ENCODE measurements around the gene PDCD1.

Gene PDCD1

GRCh38 chr2:241865416-241865956 is 6.8 kb upstream of the PDCD1 start:
- no peak for DNase-seq (ENCODE audit: extremely low spot score)
- ChIA-PET CTCF (interaction anchor here (3.9 kb wide), 1 partner anchor 13 kb away, joined by 41 read pairs; no protein-coding TSS in a partner anchor), POLR2A (no interaction called here)
- no peak for TF ChIP-seq CTCF (IDR thresholded peaks at IDR 0.05; ENCODE audit: control extremely low read depth, extremely low read depth, low read depth, missing control alignments)

GRCh38 chr2:241864850-241865213 is 6.1 kb upstream of the PDCD1 start:
- DNase-seq (ENCODE audit: extremely low spot score) = no peak
- ChIA-PET POLR2A (no interaction called here), CTCF (no interaction called here)
- no peak for TF ChIP-seq CTCF (IDR thresholded peaks at IDR 0.05; ENCODE audit: control extremely low read depth, extremely low read depth, low read depth, missing control alignments)

- no peak for TF ChIP-seq CTCF (IDR thresholded peaks at IDR 0.05; ENCODE audit: control extremely low read depth, extremely low read depth, low read depth, missing control alignments)
- no peak for DNase-seq (ENCODE audit: extremely low spot score)
- POLR2A ChIA-PET = no interaction called here
- CTCF ChIA-PET = no interaction called here
Observed at GRCh38 chr2:241864168-241864849, 5.6 kb upstream of the PDCD1 start.

- ChIA-PET POLR2A (no interaction called here), CTCF (no interaction called here)
- peak; percentile 62 for DNase-seq (ENCODE audit: extremely low spot score)
- no peak for TF ChIP-seq CTCF (IDR thresholded peaks at IDR 0.05; ENCODE audit: control extremely low read depth, extremely low read depth, low read depth, missing control alignments)
Observed at GRCh38 chr2:241863536-241863954, 4.9 kb upstream of the PDCD1 start.

GRCh38 chr2:241862775-241863535 is 4.3 kb upstream of the PDCD1 start:
- no peak for TF ChIP-seq CTCF (IDR thresholded peaks at IDR 0.05; ENCODE audit: control extremely low read depth, extremely low read depth, low read depth, missing control alignments)
- no peak for DNase-seq (ENCODE audit: extremely low spot score)
- ChIA-PET CTCF (no interaction called here), POLR2A (no interaction called here)

- POLR2A ChIA-PET = no interaction called here
- TF ChIP-seq CTCF (IDR thresholded peaks at IDR 0.05; ENCODE audit: control extremely low read depth, extremely low read depth, low read depth, missing control alignments) = no peak
- CTCF ChIA-PET = no interaction called here
- DNase-seq (ENCODE audit: extremely low spot score) = no peak
Observed at GRCh38 chr2:241862093-241862492, 3.4 kb upstream of the PDCD1 start.

Measured in GM10248 (cell line).